A673 (cell line): ENCODE results near the gene CLCNKA. TPM values are rescaled to one million over a fixed set of nuclear protein-coding genes. Genes with fewer than 3 reads are reported as not detected.

ENCODE experiments used
- BruUV-seq: library from RNA; stranded (reverse); fragments of 400-500 nt; replicated peaks from 2 replicates; lab custom pipeline; 2021; lab: Mats Ljungman, UMichigan
- CTCF ChIA-PET: fragments of 300-600 bp; sonication (Branson Sonifier 250); formaldehyde crosslinking; loops from one replicate; lab custom pipeline; 2022; ENCODE audit warnings: antibody characterized with exemption; lab: Charles Lee
- POLR2A ChIA-PET: fragments of 300-600 bp; sonication (Branson Sonifier 250); formaldehyde crosslinking; loops from one replicate; lab custom pipeline; 2022; ENCODE audit warnings: antibody characterized with exemption; ENCODE audit not compliant: low non-redundant PET; lab: Charles Lee
- DNase-seq: peaks from one replicate; pipeline ENCODE4 v3.0.0-alpha.2; 2015; ENCODE audit warnings: low spot score
- H3K27ac ChIP-seq: fragments of 200-600 bp; sonication (generic); 2 replicates; pipeline ENCODE4 v1.5.1; 2016; ENCODE audit warnings: mixed run types, low read depth, mild to moderate bottlenecking, mixed read lengths, antibody characterized with exemption, low read length; ENCODE audit not compliant: poor library complexity, severe bottlenecking
- H3K27me3 ChIP-seq: fragments of 200-600 bp; sonication (generic); replicated peaks from 2 replicates; pipeline ENCODE4 v1.6.1; 2017; ENCODE audit warnings: mixed run types, low read depth, mild to moderate bottlenecking, mixed read lengths, antibody characterized with exemption, low read length; ENCODE audit not compliant: insufficient read depth, poor library complexity
- H3K36me3 ChIP-seq: fragments of 200-600 bp; sonication (generic); 2 replicates; pipeline ENCODE4 v1.6.1; 2016; ENCODE audit warnings: mixed run types, mild to moderate bottlenecking, mixed read lengths, antibody characterized with exemption, low read length; ENCODE audit not compliant: insufficient read depth, poor library complexity, severe bottlenecking
- H3K4me1 ChIP-seq: fragments of 200-600 bp; sonication (generic); 2 replicates; pipeline ENCODE4 v1.6.1; 2017; ENCODE audit warnings: mixed run types, mild to moderate bottlenecking, mixed read lengths, antibody characterized with exemption, low read length; ENCODE audit not compliant: insufficient read depth, poor library complexity, severe bottlenecking
- H3K4me3 ChIP-seq: fragments of 200-600 bp; sonication (generic); 2 replicates; pipeline ENCODE4 v1.5.1; 2016; ENCODE audit warnings: low read depth, mixed run types, mild to moderate bottlenecking, mixed read lengths, low read length; ENCODE audit not compliant: poor library complexity, severe bottlenecking
- H3K9me3 ChIP-seq: fragments of 200-600 bp; sonication (generic); 2 replicates; pipeline ENCODE4 v1.6.1; 2016; ENCODE audit warnings: mixed run types, low read depth, mild to moderate bottlenecking, mixed read lengths, antibody characterized with exemption, low read length; ENCODE audit not compliant: poor library complexity, severe bottlenecking
- EZH2 ChIP-seq: fragments of 200-600 bp; sonication (generic); IDR thresholded peaks from 2 replicates; pipeline ENCODE4 v1.6.1; 2017; ENCODE audit warnings: borderline replicate concordance, low read depth, mild to moderate bottlenecking, mixed read lengths, antibody characterized with exemption, low read length; ENCODE audit not compliant: poor library complexity, severe bottlenecking
- intact Hi-C: fragments of 100-400 bp; cut with micrococcal nuclease; formaldehyde crosslinking; loops from one replicate; pipeline ENCODE4 v1.10.0; 2022; ENCODE audit not compliant: unreplicated experiment
- total RNA-seq: library from RNA; stranded (reverse); gene quantifications from 2 replicates; pipeline ENCODE4 v1.2.3, GENCODE V29; 2021
- TF ChIP-seq, protein P1 (sequence below): fragments of 300-800, 200-600 bp; sonication (generic); conservative IDR thresholded peaks from 2 replicates; pipeline ENCODE4 v1.5.1; 2017; ENCODE audit warnings: low read depth, mild to moderate bottlenecking, antibody characterized with exemption, low read length, moderate library complexity, mixed read lengths

CLCNKA gene
- total RNA-seq, 1 experiment from 2014 or later: not detected

DNA sequence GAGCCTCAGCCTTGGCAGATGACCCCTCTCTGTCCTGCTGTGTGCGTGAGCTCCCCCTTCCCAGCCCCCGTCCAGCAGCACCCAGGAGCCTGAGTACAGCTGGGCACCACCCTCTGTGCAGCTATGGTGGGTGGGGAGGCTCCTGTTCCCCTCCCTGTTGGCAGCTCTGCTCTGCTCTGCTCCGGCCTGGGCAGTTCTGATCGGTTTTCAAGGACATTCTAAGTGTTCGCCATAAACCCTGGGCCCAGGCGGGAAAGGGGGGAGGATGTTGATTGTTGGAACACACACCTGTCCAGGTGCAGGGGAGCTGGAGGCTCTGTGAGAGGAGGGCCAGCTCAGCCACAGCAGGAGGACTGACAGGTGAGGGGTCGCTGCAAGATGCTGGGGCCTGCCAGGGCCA, 21.7 kb downstream of the CLCNKA start, which contains the start of gene CLCNKB:
Gene CLCNKB (plus strand): TSS at position 262 of the 400 bp plus-strand sequence. CDS start 711 bp downstream, outside the sequence.
- Histone ChIP-seq H3K27ac (no peak within 1 kb of the TSS), H3K4me3 (no peak within 1 kb of the TSS), H3K36me3 (no peaks in the 10 kb centered on the region), H3K4me1 (no peaks in the 10 kb centered on the region), H3K27me3 (no peaks in the 10 kb centered on the region), H3K9me3 (no peaks in the 10 kb centered on the region)
- intact Hi-C loops: no loop called here
- DNase-seq: no peak
- no peak for TF ChIP-seq EZH2
- ChIA-PET POLR2A (no interaction called here), CTCF (no interaction called here)
- no TSS peak for BruUV-seq

DNA sequence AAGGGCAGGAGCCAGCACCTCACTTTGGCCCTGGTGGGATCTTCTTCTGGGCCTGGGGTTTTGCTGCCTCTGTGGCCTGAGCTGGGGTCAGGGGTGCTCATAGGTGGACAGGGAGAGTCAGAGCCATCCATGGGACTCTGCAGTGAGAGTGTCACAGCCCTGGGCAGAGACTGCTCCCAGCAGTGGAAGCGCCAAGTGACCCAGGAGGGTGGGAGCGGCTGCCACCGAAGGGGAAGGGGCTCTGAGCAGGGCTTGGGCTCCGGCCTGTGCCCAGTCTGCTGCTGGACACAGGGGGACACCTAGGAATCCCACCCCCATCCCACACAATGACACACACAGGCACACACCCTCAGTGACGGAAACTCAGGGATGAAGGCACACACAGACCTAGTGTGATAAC, 22.1 kb downstream of the CLCNKA start:
- CTCF ChIA-PET: no interaction called here
- POLR2A ChIA-PET: no interaction called here
- intact Hi-C loops: no loop called here

DNA sequence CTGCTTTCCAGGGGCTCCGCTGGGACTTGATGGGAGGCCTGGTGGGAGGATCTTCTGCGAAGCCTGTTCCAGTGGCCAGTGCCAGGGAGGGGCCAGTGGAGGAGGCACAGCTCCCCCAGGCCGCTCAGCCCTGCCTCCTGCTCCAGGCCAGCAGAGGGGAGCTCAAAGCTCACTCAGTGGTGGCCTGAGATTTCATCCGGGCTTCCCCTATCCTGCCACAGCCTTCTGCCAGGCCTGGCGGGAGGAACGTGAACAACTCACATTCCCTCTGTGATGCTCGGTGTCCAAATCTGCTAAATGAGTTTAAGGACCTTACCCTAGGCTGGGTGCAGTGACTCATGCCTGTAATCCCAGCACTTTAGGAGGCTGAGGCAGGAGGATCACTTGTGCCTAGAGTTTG, 25.0 kb downstream of the CLCNKA start:
- Histone ChIP-seq H3K4me1 (no peaks in the 10 kb centered on the region), H3K27me3 (no peaks in the 10 kb centered on the region), H3K4me3 (no peak overlapping the region), H3K27ac (no peak overlapping the region), H3K9me3 (no peaks in the 10 kb centered on the region), H3K36me3 (no peaks in the 10 kb centered on the region)
- intact Hi-C loops: no loop called here
- CTCF ChIA-PET: no interaction called here
- TF ChIP-seq, protein P1, sequence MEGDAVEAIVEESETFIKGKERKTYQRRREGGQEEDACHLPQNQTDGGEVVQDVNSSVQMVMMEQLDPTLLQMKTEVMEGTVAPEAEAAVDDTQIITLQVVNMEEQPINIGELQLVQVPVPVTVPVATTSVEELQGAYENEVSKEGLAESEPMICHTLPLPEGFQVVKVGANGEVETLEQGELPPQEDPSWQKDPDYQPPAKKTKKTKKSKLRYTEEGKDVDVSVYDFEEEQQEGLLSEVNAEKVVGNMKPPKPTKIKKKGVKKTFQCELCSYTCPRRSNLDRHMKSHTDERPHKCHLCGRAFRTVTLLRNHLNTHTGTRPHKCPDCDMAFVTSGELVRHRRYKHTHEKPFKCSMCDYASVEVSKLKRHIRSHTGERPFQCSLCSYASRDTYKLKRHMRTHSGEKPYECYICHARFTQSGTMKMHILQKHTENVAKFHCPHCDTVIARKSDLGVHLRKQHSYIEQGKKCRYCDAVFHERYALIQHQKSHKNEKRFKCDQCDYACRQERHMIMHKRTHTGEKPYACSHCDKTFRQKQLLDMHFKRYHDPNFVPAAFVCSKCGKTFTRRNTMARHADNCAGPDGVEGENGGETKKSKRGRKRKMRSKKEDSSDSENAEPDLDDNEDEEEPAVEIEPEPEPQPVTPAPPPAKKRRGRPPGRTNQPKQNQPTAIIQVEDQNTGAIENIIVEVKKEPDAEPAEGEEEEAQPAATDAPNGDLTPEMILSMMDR: no peak
- BruUV-seq: no TSS peak
- no peak for DNase-seq
- POLR2A ChIA-PET: no interaction called here

More for the DNA sequence above, 22.1 kb downstream of the CLCNKA start:
- Histone ChIP-seq H3K4me3 (no peak overlapping the region), H3K9me3 (no peaks in the 10 kb centered on the region), H3K36me3 (no peaks in the 10 kb centered on the region), H3K4me1 (no peaks in the 10 kb centered on the region), H3K27ac (no peak overlapping the region), H3K27me3 (no peaks in the 10 kb centered on the region)
- BruUV-seq: no TSS peak
- no peak for DNase-seq
- TF ChIP-seq, protein P1: no peak
- no peak for TF ChIP-seq EZH2

DNA sequence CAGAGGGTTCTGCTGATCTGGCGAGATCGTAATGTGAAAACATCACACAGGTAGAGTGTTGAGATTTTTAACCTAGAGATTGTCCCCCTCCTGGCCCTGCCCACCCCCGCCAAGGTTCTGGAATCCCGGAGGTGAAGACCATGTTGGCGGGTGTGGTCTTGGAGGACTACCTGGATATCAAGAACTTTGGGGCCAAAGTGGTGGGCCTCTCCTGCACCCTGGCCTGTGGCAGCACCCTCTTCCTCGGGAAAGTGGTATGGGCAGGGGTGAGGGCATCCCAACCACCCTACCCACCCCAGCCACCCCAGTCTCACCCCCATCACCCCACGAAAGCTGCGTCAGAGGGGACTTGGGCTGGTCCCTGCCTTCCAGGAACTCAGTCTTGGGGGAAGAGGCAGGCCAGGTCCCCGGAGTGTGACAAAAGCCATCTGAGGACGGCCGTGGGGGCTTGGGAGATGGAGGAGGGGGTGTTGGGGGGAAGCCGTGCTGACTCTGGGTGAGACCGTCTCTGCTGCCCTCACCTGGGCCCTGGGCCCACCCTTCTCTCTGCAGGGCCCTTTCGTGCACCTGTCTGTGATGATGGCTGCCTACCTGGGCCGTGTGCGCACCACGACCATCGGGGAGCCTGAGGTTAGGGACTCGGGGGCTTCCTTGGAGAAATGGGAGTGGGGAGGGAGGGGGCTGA, 26.1 kb downstream of the CLCNKA start:
- no peak overlapping the region for H3K27ac ChIP-seq
- H3K4me3 ChIP-seq: peak overlapping the region; percentile 45
- H3K9me3 ChIP-seq: no peaks in the 10 kb centered on the region
- H3K36me3 ChIP-seq: no peaks in the 10 kb centered on the region
- DNase-seq: no peak
- BruUV-seq: no TSS peak
- no peaks in the 10 kb centered on the region for H3K4me1 ChIP-seq
- TF ChIP-seq EZH2: no peak
- TF ChIP-seq, protein P1: no peak
- no peaks in the 10 kb centered on the region for H3K27me3 ChIP-seq
- POLR2A ChIA-PET: interaction anchor here (0.6 kb wide), 1 partner anchor 137 kb away, joined by 3 read pairs; no protein-coding TSS in a partner anchor
- intact Hi-C loops: no loop called here
- CTCF ChIA-PET: no interaction called here
